ENCODE results near the gene PLGRKT.

DNA sequence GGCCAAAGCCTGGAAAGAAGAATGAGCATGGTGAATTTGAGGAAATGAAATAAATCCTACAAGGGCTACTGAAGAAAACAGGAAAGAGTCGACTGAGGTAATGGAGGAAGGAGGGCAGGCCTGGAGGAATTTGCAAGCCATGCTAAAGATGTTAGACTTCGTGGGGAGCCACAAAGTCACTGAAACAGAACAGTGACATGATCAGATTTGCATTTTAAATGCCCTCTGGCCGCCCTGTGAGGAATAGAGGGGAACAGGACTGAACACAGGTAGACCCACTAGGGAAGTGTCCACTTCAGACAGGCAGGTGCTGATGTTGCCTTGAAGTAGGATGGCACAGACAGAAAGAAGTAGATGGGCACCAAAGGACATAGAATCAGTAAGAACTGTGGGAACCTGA is 55.2 kb downstream of the PLGRKT start:
- TF ChIP-seq, protein P1, sequence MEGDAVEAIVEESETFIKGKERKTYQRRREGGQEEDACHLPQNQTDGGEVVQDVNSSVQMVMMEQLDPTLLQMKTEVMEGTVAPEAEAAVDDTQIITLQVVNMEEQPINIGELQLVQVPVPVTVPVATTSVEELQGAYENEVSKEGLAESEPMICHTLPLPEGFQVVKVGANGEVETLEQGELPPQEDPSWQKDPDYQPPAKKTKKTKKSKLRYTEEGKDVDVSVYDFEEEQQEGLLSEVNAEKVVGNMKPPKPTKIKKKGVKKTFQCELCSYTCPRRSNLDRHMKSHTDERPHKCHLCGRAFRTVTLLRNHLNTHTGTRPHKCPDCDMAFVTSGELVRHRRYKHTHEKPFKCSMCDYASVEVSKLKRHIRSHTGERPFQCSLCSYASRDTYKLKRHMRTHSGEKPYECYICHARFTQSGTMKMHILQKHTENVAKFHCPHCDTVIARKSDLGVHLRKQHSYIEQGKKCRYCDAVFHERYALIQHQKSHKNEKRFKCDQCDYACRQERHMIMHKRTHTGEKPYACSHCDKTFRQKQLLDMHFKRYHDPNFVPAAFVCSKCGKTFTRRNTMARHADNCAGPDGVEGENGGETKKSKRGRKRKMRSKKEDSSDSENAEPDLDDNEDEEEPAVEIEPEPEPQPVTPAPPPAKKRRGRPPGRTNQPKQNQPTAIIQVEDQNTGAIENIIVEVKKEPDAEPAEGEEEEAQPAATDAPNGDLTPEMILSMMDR (conservative IDR thresholded peaks at IDR 0.05), result no peak
- TF ChIP-seq EZH2 (IDR thresholded peaks at IDR 0.05; ENCODE audit: low read depth), result no peak

Measured in PC-9 (cell line).